ENCODE results near the gene STIM2.
"Not testable (repeated sequence)": the region's sequence is repeated elsewhere in the genome, so short reads cannot be mapped to it uniquely, and the experiment has no call there.

The STIM2 gene

GRCh38 chr4:27005905-27006590, 145.4 kb downstream of the STIM2 start:
- DNase-seq: peak; percentile 35

GRCh38 chr4:27006646-27007045, 146.0 kb downstream of the STIM2 start:
- DNase-seq: no peak

GRCh38 chr4:27007507-27007906, 146.9 kb downstream of the STIM2 start:
- DNase-seq: peak; percentile 52

- peak; percentile 6 for DNase-seq
Measured at GRCh38 chr4:27008679-27009078, 148.0 kb downstream of the STIM2 start.

GRCh38 chr4:27009539-27009938, 148.9 kb downstream of the STIM2 start:
- peak; percentile 56 for DNase-seq

- peak; percentile 56 for DNase-seq
Measured at GRCh38 chr4:27010334-27010940, 149.8 kb downstream of the STIM2 start.

GRCh38 chr4:27011401-27011800, 150.8 kb downstream of the STIM2 start:
- no peak for DNase-seq

- no peak for DNase-seq
Measured at GRCh38 chr4:27013012-27013411, 152.4 kb downstream of the STIM2 start.

- DNase-seq: no peak
Measured at GRCh38 chr4:27016551-27016950, 155.9 kb downstream of the STIM2 start.

- no peak for DNase-seq
Measured at GRCh38 chr4:27017623-27018022, 157.0 kb downstream of the STIM2 start.

GRCh38 chr4:27018076-27018475, 157.4 kb downstream of the STIM2 start:
- DNase-seq: no peak

GRCh38 chr4:27018910-27019309, 158.3 kb downstream of the STIM2 start:
- DNase-seq: no peak

- DNase-seq: no peak
Measured at GRCh38 chr4:27019766-27020165, 159.1 kb downstream of the STIM2 start.

GRCh38 chr4:27020203-27020602, 159.6 kb downstream of the STIM2 start:
- no peak for DNase-seq

GRCh38 chr4:27020603-27021002, 160.0 kb downstream of the STIM2 start:
- no peak for DNase-seq

- no peak for DNase-seq
Measured at GRCh38 chr4:27022963-27023362, 162.3 kb downstream of the STIM2 start.

- no peak for DNase-seq
Measured at GRCh38 chr4:27023366-27023765, 162.7 kb downstream of the STIM2 start.

GRCh38 chr4:27024805-27025204, 164.2 kb downstream of the STIM2 start:
- DNase-seq: no peak

- DNase-seq: no peak
Measured at GRCh38 chr4:27027428-27027827, 166.8 kb downstream of the STIM2 start.

GRCh38 chr4:27035127-27035526, 174.5 kb downstream of the STIM2 start:
- not testable (repeated sequence) for DNase-seq

GRCh38 chr4:27040356-27040755, 179.7 kb downstream of the STIM2 start:
- DNase-seq: no peak

GRCh38 chr4:27042411-27042810, 181.8 kb downstream of the STIM2 start:
- DNase-seq: no peak

GRCh38 chr4:27043200-27043599, 182.6 kb downstream of the STIM2 start:
- no peak for DNase-seq

- DNase-seq: no peak
Measured at GRCh38 chr4:27046851-27047250, 186.2 kb downstream of the STIM2 start.
